Kidney epithelial cell (primary cell): Measurements from ENCODE around the gene PPP4R1. TPM values are rescaled to one million over a fixed set of nuclear protein-coding genes. Genes with fewer than 3 reads are reported as not detected.
"Not testable (repeated sequence)": the region's sequence is repeated elsewhere in the genome, so short reads cannot be mapped to it uniquely, and the experiment has no call there.

ENCODE experiments used
- DNase-seq: peaks from one replicate; pipeline ENCODE4 v3.0.0-alpha.2; 2010; ENCODE audit warnings: low read depth
- H3K27me3 ChIP-seq: 2 replicates; pipeline ENCODE4 v1.6.0; 2011; ENCODE audit warnings: low read length; ENCODE audit not compliant: control insufficient read depth, insufficient read depth
- H3K36me3 ChIP-seq: 2 replicates; pipeline ENCODE4 v1.5.1; 2011; ENCODE audit warnings: low read length; ENCODE audit not compliant: control insufficient read depth, insufficient read depth
- H3K4me3 ChIP-seq: 2 replicates; pipeline ENCODE4 v1.5.1; 2011; ENCODE audit warnings: low read depth, mild to moderate bottlenecking, control low read depth, low read length
- CTCF ChIP-seq: IDR thresholded peaks from 2 replicates; pipeline ENCODE4 v1.5.1; 2011; ENCODE audit warnings: mild to moderate bottlenecking, moderate library complexity, low read length, control low read depth, inconsistent platforms; ENCODE audit not compliant: insufficient read depth, poor library complexity, severe bottlenecking
- total RNA-seq: library from RNA; depleted of rRNA; stranded (reverse); fragments of >200 nt; gene quantifications from 2 replicates; pipeline ENCODE4 v1.2.3, GENCODE V29; 2015

PPP4R1 gene
- total RNA-seq, 1 donor from 2014 or later: 83.8 TPM

- no peak for TF ChIP-seq CTCF
- Histone ChIP-seq H3K36me3 (no peaks in the 10 kb centered on the region), H3K27me3 (no peaks in the 10 kb centered on the region), H3K4me3 (no peak overlapping the region)
- DNase-seq: no peak
These were observed 33.4 kb upstream of the PPP4R1 start for GRCh38 chr18:9647496-9648323.

GRCh38 chr18:9643549-9643948 lies 29.2 kb upstream of the PPP4R1 start:
- TF ChIP-seq CTCF: no peak
- Histone ChIP-seq H3K4me3 (no peak overlapping the region), H3K36me3 (no peaks in the 10 kb centered on the region), H3K27me3 (no peaks in the 10 kb centered on the region)
- DNase-seq: peak; percentile 97

GRCh38 chr18:9642799-9643462 lies 28.6 kb upstream of the PPP4R1 start:
- no peak overlapping the region for H3K4me3 ChIP-seq
- H3K27me3 ChIP-seq: no peaks in the 10 kb centered on the region
- no peak for DNase-seq
- no peaks in the 10 kb centered on the region for H3K36me3 ChIP-seq
- no peak for TF ChIP-seq CTCF

DNA sequence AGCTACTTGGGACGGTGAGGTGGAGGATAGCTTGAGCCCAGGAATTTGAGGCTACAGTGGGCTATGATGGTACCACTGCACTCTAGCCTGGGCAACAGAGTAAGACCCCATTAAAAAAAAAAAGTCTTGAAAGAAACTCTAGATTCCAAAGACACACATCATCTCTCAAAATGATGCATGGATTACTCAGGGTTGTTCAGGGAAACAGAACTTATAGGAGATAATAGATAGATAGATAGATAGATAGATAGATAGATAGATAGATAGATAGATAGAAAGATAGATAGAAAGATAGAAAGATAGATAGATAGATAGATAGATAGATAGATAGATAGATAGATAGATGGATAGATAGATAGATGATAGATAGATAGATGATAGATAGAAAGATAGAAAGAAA lies 26.7 kb upstream of the PPP4R1 start:
- H3K27me3 ChIP-seq, DNase-seq, H3K36me3 ChIP-seq, H3K4me3 ChIP-seq: not testable (repeated sequence)

DNA sequence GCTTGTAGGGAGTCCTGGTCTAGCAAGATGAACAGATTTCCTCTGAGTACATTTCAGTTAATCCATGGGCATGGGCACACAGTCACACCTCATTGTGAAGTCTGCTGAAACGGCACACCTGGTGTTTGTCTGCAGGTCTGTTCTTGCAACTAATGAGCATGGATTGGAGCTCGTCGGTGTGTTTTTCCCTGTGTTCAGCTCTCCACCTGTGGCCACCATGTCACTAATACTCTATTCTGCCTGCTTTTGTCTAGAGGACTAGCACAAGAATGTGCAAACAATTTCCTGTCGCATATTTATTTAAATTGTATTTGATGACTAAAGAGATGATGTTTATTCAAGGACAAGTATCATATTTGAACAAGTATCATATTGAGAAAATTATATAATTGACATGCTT lies 24.5 kb upstream of the PPP4R1 start:
- Histone ChIP-seq H3K27me3 (no peaks in the 10 kb centered on the region), H3K4me3 (no peak overlapping the region), H3K36me3 (no peaks in the 10 kb centered on the region)
- no peak for DNase-seq
- TF ChIP-seq CTCF: no peak

- no peaks in the 10 kb centered on the region for H3K36me3 ChIP-seq
- no peak for TF ChIP-seq CTCF
- H3K27me3 ChIP-seq: no peaks in the 10 kb centered on the region
- no peak overlapping the region for H3K4me3 ChIP-seq
- no peak for DNase-seq
These were observed 22.8 kb upstream of the PPP4R1 start for GRCh38 chr18:9637036-9637767.
